Measurements from ENCODE around the gene PHACTR1. TPM values are rescaled to one million over a fixed set of nuclear protein-coding genes. Genes with fewer than 3 reads are reported as not detected.
A peak's percentile ranks its signal among the peaks of the same experiment; 100 is the strongest.

Gene PHACTR1
- polyA plus RNA-seq, 1 of the 3 experiments (the other 2 are of a cell fraction) = 0.12 TPM

GRCh38 chr6:12733876-12734275, 17.3 kb downstream of the PHACTR1 start:
- no peaks in the 10 kb centered on the region for H3K9me2 ChIP-seq
- H3K36me3 ChIP-seq (replicated peaks in 1 of 2; ENCODE audit: control insufficient read depth in 1 of 2, insufficient read depth in 2 of 2, low read length in 1 of 2) = no peaks in the 10 kb centered on the region
- DNase-seq = no peak
- no peaks in the 10 kb centered on the region for H4K20me1 ChIP-seq (ENCODE audit: insufficient read depth)
- H3K9ac ChIP-seq = no peak overlapping the region
- H3K9me3 ChIP-seq = no peaks in the 10 kb centered on the region
- no peak overlapping the region for H3K4me2 ChIP-seq
- H3K79me2 ChIP-seq (ENCODE audit: insufficient read depth) = no peaks in the 10 kb centered on the region
- no peak overlapping the region for H3K4me3 ChIP-seq (ENCODE audit: low read depth in 2 of 2, low read length in 1 of 2)
- H2AFZ ChIP-seq (ENCODE audit: low read depth) = no peak overlapping the region
- ChIA-PET POLR2A (no interaction called here), CTCF (no interaction called here)
- 51% methylated on average over 6 of the region's 6 CpGs for WGBS (ENCODE audit: low lambda C conversion rate)
- H3F3A ChIP-seq (replicated peaks; ENCODE audit: insufficient read depth) = no peaks in the 10 kb centered on the region
- H3K4me1 ChIP-seq (ENCODE audit: control insufficient read depth in 1 of 2, insufficient read depth in 2 of 2, low read depth in 1 of 2, low read length in 1 of 2) = no peaks in the 10 kb centered on the region; a peak in 1 of 4 replicates
- no peak for TF ChIP-seq JUND (IDR thresholded peaks at IDR 0.05)
- no peak for TF ChIP-seq EZH2phosphoT487 (IDR thresholded peaks at IDR 0.05; ENCODE audit: borderline replicate concordance, low read depth)
- TF ChIP-seq CHD2 (IDR thresholded peaks at IDR 0.05; ENCODE audit: low read length, partially characterized antibody) = no peak
- TF ChIP-seq RFX5 (IDR thresholded peaks at IDR 0.05; ENCODE audit: low read length) = no peak
- no peak for TF ChIP-seq GATA2 (CRISPR knock-in tag; IDR thresholded peaks at IDR 0.05)
- no peak for TF ChIP-seq SMC3 (IDR thresholded peaks at IDR 0.05; ENCODE audit: low read depth, low read length)
- TF ChIP-seq TAF1 (IDR thresholded peaks at IDR 0.05; ENCODE audit: borderline replicate concordance, low read depth, low read length) = no peak
- no peak for TF ChIP-seq MAX (IDR thresholded peaks at IDR 0.05; ENCODE audit: low read depth)
- TF ChIP-seq SIN3A (IDR thresholded peaks at IDR 0.05; ENCODE audit: borderline replicate concordance, low read depth, low read length) = no peak
- no peak for TF ChIP-seq GABPA (IDR thresholded peaks at IDR 0.05; ENCODE audit: low read depth)
- no peak for TF ChIP-seq RAD21 (IDR thresholded peaks at IDR 0.05; ENCODE audit: low read length)
- TF ChIP-seq, protein P1, sequence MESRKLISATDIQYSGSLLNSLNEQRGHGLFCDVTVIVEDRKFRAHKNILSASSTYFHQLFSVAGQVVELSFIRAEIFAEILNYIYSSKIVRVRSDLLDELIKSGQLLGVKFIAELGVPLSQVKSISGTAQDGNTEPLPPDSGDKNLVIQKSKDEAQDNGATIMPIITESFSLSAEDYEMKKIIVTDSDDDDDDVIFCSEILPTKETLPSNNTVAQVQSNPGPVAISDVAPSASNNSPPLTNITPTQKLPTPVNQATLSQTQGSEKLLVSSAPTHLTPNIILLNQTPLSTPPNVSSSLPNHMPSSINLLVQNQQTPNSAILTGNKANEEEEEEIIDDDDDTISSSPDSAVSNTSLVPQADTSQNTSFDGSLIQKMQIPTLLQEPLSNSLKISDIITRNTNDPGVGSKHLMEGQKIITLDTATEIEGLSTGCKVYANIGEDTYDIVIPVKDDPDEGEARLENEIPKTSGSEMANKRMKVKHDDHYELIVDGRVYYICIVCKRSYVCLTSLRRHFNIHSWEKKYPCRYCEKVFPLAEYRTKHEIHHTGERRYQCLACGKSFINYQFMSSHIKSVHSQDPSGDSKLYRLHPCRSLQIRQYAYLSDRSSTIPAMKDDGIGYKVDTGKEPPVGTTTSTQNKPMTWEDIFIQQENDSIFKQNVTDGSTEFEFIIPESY (IDR thresholded peaks at IDR 0.05; ENCODE audit: borderline replicate concordance, low read depth) = no peak
- no peak for TF ChIP-seq NRF1 (IDR thresholded peaks at IDR 0.05; ENCODE audit: low read depth, low read length)
- no peak for TF ChIP-seq MEF2A (IDR thresholded peaks at IDR 0.05; ENCODE audit: borderline replicate concordance, low read depth)
- TF ChIP-seq FOSL2 (IDR thresholded peaks at IDR 0.05; ENCODE audit: borderline replicate concordance, low read depth) = no peak
- TF ChIP-seq MXI1 (IDR thresholded peaks at IDR 0.05; ENCODE audit: low read depth, low read length) = no peak
- H3K27ac ChIP-seq (ENCODE audit: low read depth in 2 of 2, low read length in 1 of 2) = no peak overlapping the region
- no peaks in the 10 kb centered on the region for H3K27me3 ChIP-seq (ENCODE audit: insufficient read depth)

DNA sequence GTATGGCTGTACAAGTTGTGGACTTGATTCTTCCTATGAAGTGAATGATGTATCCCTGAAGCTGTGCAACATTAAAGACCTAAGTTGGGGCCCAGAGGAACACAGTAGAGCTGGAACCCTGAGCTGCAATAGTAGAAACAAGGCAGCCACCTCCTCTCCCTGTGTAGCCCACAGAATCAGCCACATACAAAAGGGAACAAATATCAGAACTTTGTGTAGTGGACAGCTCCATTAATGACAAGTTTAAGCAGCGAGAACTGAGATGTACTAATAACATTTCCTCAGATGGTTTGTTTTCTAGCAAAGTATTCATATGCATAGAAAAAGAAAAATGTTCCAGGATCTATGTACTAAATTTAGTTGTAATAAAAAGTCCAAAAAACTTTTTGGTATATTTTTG, 19.2 kb downstream of the PHACTR1 start:
- H3K36me3 ChIP-seq (replicated peaks in 1 of 2; ENCODE audit: control insufficient read depth in 1 of 2, insufficient read depth in 2 of 2, low read length in 1 of 2) = no peaks in the 10 kb centered on the region
- POLR2A ChIA-PET = no interaction called here
- H3F3A ChIP-seq (replicated peaks; ENCODE audit: insufficient read depth) = no peaks in the 10 kb centered on the region
- H3K27me3 ChIP-seq (ENCODE audit: insufficient read depth) = no peaks in the 10 kb centered on the region
- no peaks in the 10 kb centered on the region for H4K20me1 ChIP-seq (ENCODE audit: insufficient read depth)
- no peak overlapping the region for H2AFZ ChIP-seq (ENCODE audit: low read depth)
- H3K79me2 ChIP-seq (ENCODE audit: insufficient read depth) = no peaks in the 10 kb centered on the region
- no peak overlapping the region for H3K4me2 ChIP-seq
- H3K4me1 ChIP-seq (ENCODE audit: control insufficient read depth in 1 of 2, insufficient read depth in 2 of 2, low read depth in 1 of 2, low read length in 1 of 2) = no peaks in the 10 kb centered on the region; a peak in 1 of 4 replicates
- TF ChIP-seq, protein P2, sequence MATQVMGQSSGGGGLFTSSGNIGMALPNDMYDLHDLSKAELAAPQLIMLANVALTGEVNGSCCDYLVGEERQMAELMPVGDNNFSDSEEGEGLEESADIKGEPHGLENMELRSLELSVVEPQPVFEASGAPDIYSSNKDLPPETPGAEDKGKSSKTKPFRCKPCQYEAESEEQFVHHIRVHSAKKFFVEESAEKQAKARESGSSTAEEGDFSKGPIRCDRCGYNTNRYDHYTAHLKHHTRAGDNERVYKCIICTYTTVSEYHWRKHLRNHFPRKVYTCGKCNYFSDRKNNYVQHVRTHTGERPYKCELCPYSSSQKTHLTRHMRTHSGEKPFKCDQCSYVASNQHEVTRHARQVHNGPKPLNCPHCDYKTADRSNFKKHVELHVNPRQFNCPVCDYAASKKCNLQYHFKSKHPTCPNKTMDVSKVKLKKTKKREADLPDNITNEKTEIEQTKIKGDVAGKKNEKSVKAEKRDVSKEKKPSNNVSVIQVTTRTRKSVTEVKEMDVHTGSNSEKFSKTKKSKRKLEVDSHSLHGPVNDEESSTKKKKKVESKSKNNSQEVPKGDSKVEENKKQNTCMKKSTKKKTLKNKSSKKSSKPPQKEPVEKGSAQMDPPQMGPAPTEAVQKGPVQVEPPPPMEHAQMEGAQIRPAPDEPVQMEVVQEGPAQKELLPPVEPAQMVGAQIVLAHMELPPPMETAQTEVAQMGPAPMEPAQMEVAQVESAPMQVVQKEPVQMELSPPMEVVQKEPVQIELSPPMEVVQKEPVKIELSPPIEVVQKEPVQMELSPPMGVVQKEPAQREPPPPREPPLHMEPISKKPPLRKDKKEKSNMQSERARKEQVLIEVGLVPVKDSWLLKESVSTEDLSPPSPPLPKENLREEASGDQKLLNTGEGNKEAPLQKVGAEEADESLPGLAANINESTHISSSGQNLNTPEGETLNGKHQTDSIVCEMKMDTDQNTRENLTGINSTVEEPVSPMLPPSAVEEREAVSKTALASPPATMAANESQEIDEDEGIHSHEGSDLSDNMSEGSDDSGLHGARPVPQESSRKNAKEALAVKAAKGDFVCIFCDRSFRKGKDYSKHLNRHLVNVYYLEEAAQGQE (IDR thresholded peaks at IDR 0.05; ENCODE audit: low read depth, low read length) = peak; percentile 77
- no peak for TF ChIP-seq RAD21 (IDR thresholded peaks at IDR 0.05; ENCODE audit: low read length)
- no peak overlapping the region for H3K27ac ChIP-seq (ENCODE audit: low read depth in 2 of 2, low read length in 1 of 2)
- H3K9me3 ChIP-seq = no peaks in the 10 kb centered on the region
- no peak overlapping the region for H3K4me3 ChIP-seq (ENCODE audit: low read depth in 2 of 2, low read length in 1 of 2)
- CTCF ChIA-PET = no interaction called here
- no peak overlapping the region for H3K9ac ChIP-seq
- 17% methylated on average over 1 of the region's 1 CpG for WGBS (ENCODE audit: low lambda C conversion rate)
- H3K9me2 ChIP-seq = no peaks in the 10 kb centered on the region
- DNase-seq = no peak

Measured in SK-N-SH (cell line).